GM12878 (cell line): Measurements from ENCODE around the gene VAV2. TPM values are rescaled to one million over a fixed set of nuclear protein-coding genes. Genes with fewer than 3 reads are reported as not detected.

Experiments used
- ATAC-seq: fragments of 200-7000 bp; cut with Tn5 transposase; 3 replicates; pipeline ENCODE4 v1.9.1; 2020; ENCODE audit warnings: mild to moderate bottlenecking, moderate library complexity
- BruUV-seq: library from RNA; stranded (reverse); fragments of 400-500 nt; replicated peaks from 2 replicates; lab custom pipeline; 2021; lab: Mats Ljungman, UMichigan
- CTCF ChIA-PET: fragments of 300-600 bp; sonication (Branson Sonifier 250); formaldehyde crosslinking; extraction: SDS; loops from one replicate; lab custom pipeline; 2021; ENCODE audit warnings: inconsistent platforms; lab: Yijun Ruan, JAX
- POLR2A ChIA-PET: fragments of 350-600 bp; formaldehyde crosslinking; extraction: SDS; loops from one replicate; lab custom pipeline; 2021; ENCODE audit warnings: inconsistent platforms; lab: Charles Lee
- RAD21 ChIA-PET: fragments of 300-600 bp; sonication (Branson Sonifier 250); formaldehyde crosslinking; loops from one replicate; lab custom pipeline; 2023; ENCODE audit warnings: antibody characterized with exemption; ENCODE audit not compliant: unreplicated experiment; lab: Charles Lee
- SMC1A ChIA-PET: fragments of 300-600 bp; sonication (Branson Sonifier 250); formaldehyde crosslinking; loops from one replicate; lab custom pipeline; 2023; ENCODE audit not compliant: unreplicated experiment, uncharacterized antibody; lab: Charles Lee
- DNase-seq: peaks from one replicate; pipeline ENCODE4 v3.0.0-alpha.2; 2011; ENCODE audit warnings: low read depth, low spot score
- FAIRE-seq: peaks from 3 replicates; lab custom pipeline; 2011; peaks lifted over from hg19 to GRCh38; lab: Jason Lieb, UNC
- H2AFZ ChIP-seq: 2 replicates; pipeline ENCODE4 v1.6.0; 2011; ENCODE audit warnings: low read depth, low read length, control low read depth; ENCODE audit not compliant: control insufficient read depth
- H3K27ac ChIP-seq: 2 replicates; pipeline ENCODE4 v1.5.1; 2011; ENCODE audit warnings: control low read depth; ENCODE audit not compliant: control insufficient read depth, insufficient read depth
- H3K27me3 ChIP-seq, 2 experiments: replicated peaks in 1 of 2; 2 replicates each; pipeline versions ENCODE4 v1.6.0 to v1.6.1; 2011; ENCODE audit warnings: low read length in 1 of 2; ENCODE audit not compliant: control insufficient read depth in 2 of 2, insufficient read depth in 2 of 2
- H3K36me3 ChIP-seq, 2 experiments: 2 replicates each; pipeline ENCODE4 v1.5.1; 2011; ENCODE audit warnings: low read length in 1 of 2; ENCODE audit not compliant: control insufficient read depth in 2 of 2, insufficient read depth in 2 of 2
- H3K4me1 ChIP-seq: 2 replicates; pipeline ENCODE4 v1.6.1; 2011; ENCODE audit warnings: mild to moderate bottlenecking, low read length, moderate library complexity, mixed read lengths; ENCODE audit not compliant: control insufficient read depth, insufficient read depth
- H3K4me2 ChIP-seq: 2 replicates; pipeline ENCODE4 v1.6.0; 2011; ENCODE audit warnings: control low read depth; ENCODE audit not compliant: control insufficient read depth, insufficient read depth
- H3K4me3 ChIP-seq: fragments of 200-600 bp; sonication (generic); 2 replicates; pipeline ENCODE4 v1.5.1; 2016
- H3K79me2 ChIP-seq: 2 replicates; pipeline ENCODE4 v1.6.0; 2011; ENCODE audit warnings: low read length; ENCODE audit not compliant: control insufficient read depth, insufficient read depth
- H3K9ac ChIP-seq: 2 replicates; pipeline ENCODE4 v1.8.0; 2011; ENCODE audit warnings: low read length, control low read depth, mixed read lengths; ENCODE audit not compliant: control insufficient read depth, insufficient read depth
- H3K9me3 ChIP-seq: replicated peaks from 3 replicates; pipeline ENCODE4 v1.5.1; 2011; ENCODE audit warnings: mild to moderate bottlenecking, low read length; ENCODE audit not compliant: control insufficient read depth, insufficient read depth
- H4K20me1 ChIP-seq: 2 replicates; pipeline ENCODE4 v1.6.0; 2011; ENCODE audit not compliant: control insufficient read depth, insufficient read depth
- CTCF ChIP-seq, 3 experiments: IDR thresholded peaks in 2 of 3; conservative IDR thresholded peaks in 1 of 3; 2 replicates each; pipeline ENCODE4 v1.5.1; 2011; ENCODE audit warnings: low read depth in 3 of 3, low read length in 3 of 3, mild to moderate bottlenecking in 3 of 3, control low read depth in 2 of 3, moderate library complexity in 2 of 3, inconsistent platforms in 1 of 3, mixed read lengths in 1 of 3; ENCODE audit not compliant: control insufficient read depth in 2 of 3, insufficient read depth in 1 of 3; ENCODE audit errors: extremely low read depth in 1 of 3
- IKZF2 ChIP-seq, 2 experiments: fragments of 450-650 bp; IDR thresholded peaks; 2 replicates each; pipeline ENCODE4 v1.6.1; 2017; ENCODE audit warnings: mild to moderate bottlenecking in 2 of 2, moderate library complexity in 2 of 2
- IRF3 ChIP-seq: fragments of 450-650 bp; IDR thresholded peaks from 2 replicates; pipeline ENCODE4 v1.6.1; 2014; ENCODE audit warnings: mild to moderate bottlenecking
- PML ChIP-seq: IDR thresholded peaks from 2 replicates; pipeline ENCODE4 v1.6.1; 2012; ENCODE audit warnings: low read length, inconsistent platforms
- RAD21 ChIP-seq: IDR thresholded peaks from 2 replicates; pipeline ENCODE4 v1.6.1; 2011; ENCODE audit warnings: mild to moderate bottlenecking, low read depth, low read length, moderate library complexity; ENCODE audit not compliant: insufficient read depth
- REST ChIP-seq: IDR thresholded peaks from 2 replicates; pipeline ENCODE4 v1.6.1; 2012; ENCODE audit warnings: mild to moderate bottlenecking, low read depth, low read length
- RUNX3 ChIP-seq: IDR thresholded peaks from 2 replicates; pipeline ENCODE4 v1.6.1; 2012; ENCODE audit warnings: low read length, inconsistent platforms
- SMC3 ChIP-seq: IDR thresholded peaks from 2 replicates; pipeline ENCODE4 v1.6.1; 2011; ENCODE audit warnings: low read length, improper control_type of control experiment, borderline replicate concordance
- SPI1 ChIP-seq: IDR thresholded peaks from 2 replicates; pipeline ENCODE4 v1.6.1; 2011; ENCODE audit warnings: low read depth, mild to moderate bottlenecking, low read length, moderate library complexity, borderline replicate concordance; ENCODE audit not compliant: insufficient read depth
- YY1 ChIP-seq: IDR thresholded peaks from 2 replicates; pipeline ENCODE4 v1.6.1; 2011; ENCODE audit warnings: low read depth, mild to moderate bottlenecking, low read length
- WGBS: methylation state at CpG from one replicate; pipeline ENCODE4 v1.1.6; 2016; ENCODE audit warnings: low lambda C conversion rate; ENCODE audit not compliant: insufficient replicate concordance, insufficient coverage; ENCODE audit errors: missing lambda C conversion rate; 5-methylcytosine and 5-hydroxymethylcytosine counted together
- in situ Hi-C: fragments of 300-500 bp; cut with MboI; formaldehyde crosslinking; loops from 9 replicates; pipeline ENCODE4 v1.14.3; 2018; ENCODE audit warnings: mixed read lengths
- intact Hi-C: fragments of 100-400 bp; cut with micrococcal nuclease; formaldehyde crosslinking; loops from one replicate; pipeline ENCODE4 v1.14.2; 2022; ENCODE audit not compliant: unreplicated experiment
- polyA plus RNA-seq, 11 experiments: library from polyadenylated mRNA; depleted of rRNA in 4 of 11; unstranded in 6 of 11; stranded (reverse) in 5 of 11; fragments of >200 nt; fragmentation: Nextera tagmentation in 4 of 11; fragmentation: Illumina TruSeq in 1 of 11; extraction: Ambion mirVana in 4 of 11; extraction: Trizol in 1 of 11; gene quantifications; 1 replicate in 1 of 11; 2 replicates in 10 of 11; pipeline versions ENCODE4 v1.2.1 to v1.2.3, GENCODE V29; 2011 to 2016; ENCODE audit warnings: inconsistent platforms in 2 of 11, missing spikeins in 2 of 11, low read depth in 1 of 11
- total RNA-seq, 4 experiments: library from RNA; depleted of rRNA in 3 of 4; stranded (reverse); fragments of >200 nt in 3 of 4; fragmentation: Illumina TruSeq in 1 of 4; extraction: Trizol in 1 of 4; gene quantifications; 2 replicates each; pipeline versions ENCODE4 v1.2.1 to v1.2.3, GENCODE V29; 2013 to 2021

The VAV2 gene
- total and polyA plus RNA-seq, 10 of the 15 experiments (the other 5 are each of a cell fraction or from before 2014, with no cell fraction given) = 0.13 to 43.9 (median 16.9) TPM

GRCh38 chr9:133783331-133783731 is 208.8 kb downstream of the VAV2 start (continued):
- TF ChIP-seq REST (no peak), PML (no peak), IKZF2 (IDR thresholded peaks at IDR 0.05) (no peak)

- peak; percentile 13 for DNase-seq
- ChIA-PET RAD21 (interaction anchor here (0.8 to 3.3 kb wide), 10 partner anchors 11 to 316 kb away, joined by 3 to 76 read pairs (median 4); no protein-coding TSS in a partner anchor), SMC1A (interaction anchor here (0.7 to 3.2 kb wide), 11 partner anchors 8 to 317 kb away, joined by 3 to 53 read pairs (median 3); no protein-coding TSS in a partner anchor), POLR2A (interaction anchor here (1.3 to 3.2 kb wide), 2 partner anchors 11 to 211 kb away, joined by 3 to 16 read pairs; no protein-coding TSS in a partner anchor), CTCF (interaction anchor here (0.7 to 6.8 kb wide), 28 partner anchors 9 to 357 kb away, joined by 3 to 177 read pairs (median 5); partner anchors contain the start of gene BRD3OS)
- in situ Hi-C loops (no loop called here), intact Hi-C loops (loop anchor here (1.0 kb wide), 1 partner anchor 212 kb away; no protein-coding TSS in a partner anchor)
- peak; percentile 66 for ATAC-seq
- H3K27ac ChIP-seq = no peak overlapping the region
- no peaks in the 10 kb centered on the region for H3K27me3 ChIP-seq
- TF ChIP-seq RAD21 = peak; percentile 78
- peak; percentile 16; the same call in 1 of the 2 replicates for TF ChIP-seq RUNX3
- peak; percentile 69 for TF ChIP-seq SMC3
- no peak for TF ChIP-seq IRF3
- peak; percentile 58 for TF ChIP-seq YY1
- no peak for TF ChIP-seq SPI1
- peak; percentile 70 to 81 (median 78) for TF ChIP-seq CTCF (IDR thresholded peaks at IDR 0.05 in 2 of 3, conservative IDR thresholded peaks at IDR 0.05 in 1 of 3; ENCODE audit: control insufficient read depth in 2 of 3, extremely low read depth in 1 of 3, insufficient read depth in 1 of 3, low read depth in 3 of 3, low read length in 3 of 3)
- no peak overlapping the region for H2AFZ ChIP-seq
- WGBS = 42% methylated on average over 16 of the region's 16 CpGs
- peaks cover 26% of the 10 kb centered on the region for H3K4me1 ChIP-seq
- H3K79me2 ChIP-seq = no peaks in the 10 kb centered on the region; the same call in 1 of the 2 replicates
- H3K9ac ChIP-seq = no peak overlapping the region
- H3K4me3 ChIP-seq = no peak overlapping the region
- no peak overlapping the region for H3K4me2 ChIP-seq
- H4K20me1 ChIP-seq = no peaks in the 10 kb centered on the region
- no TSS peak for BruUV-seq
- H3K36me3 ChIP-seq = peaks cover 10 to 28% of the 10 kb centered on the region in 2 experiments; a peak in 3 of 4 replicates
- FAIRE-seq = peak; percentile 47
- no peaks in the 10 kb centered on the region for H3K9me3 ChIP-seq
Measured at GRCh38 chr9:133782157-133783130, 209.7 kb downstream of the VAV2 start.
